SJCRH30 (cell line): Measurements from ENCODE around the gene PC. TPM values are rescaled to one million over a fixed set of nuclear protein-coding genes. Genes with fewer than 3 reads are reported as not detected.

Source experiments
- DNase-seq, 2 experiments: peaks; one replicate each; pipeline ENCODE4 v3.0.0-alpha.2; 2015 to 2020
- H3K27ac ChIP-seq: fragments of 250-450 bp; sonication (Bioruptor Pico); 2 replicates; pipeline ENCODE4 v1.5.1; 2020; ENCODE audit warnings: mild to moderate bottlenecking, moderate library complexity
- H3K27me3 ChIP-seq: fragments of 250-450 bp; sonication (Bioruptor Pico); 2 replicates; pipeline ENCODE4 v1.5.1; 2020; ENCODE audit warnings: mild to moderate bottlenecking, moderate library complexity
- H3K36me3 ChIP-seq: fragments of 250-450 bp; sonication (Bioruptor Pico); 2 replicates; pipeline ENCODE4 v1.5.1; 2020; ENCODE audit warnings: mild to moderate bottlenecking, moderate library complexity
- H3K4me1 ChIP-seq: fragments of 250-450 bp; sonication (Bioruptor Pico); 2 replicates; pipeline ENCODE4 v1.5.1; 2020; ENCODE audit warnings: mild to moderate bottlenecking, moderate library complexity
- H3K4me3 ChIP-seq: fragments of 250-450 bp; sonication (Bioruptor Pico); 2 replicates; pipeline ENCODE4 v1.5.1; 2020; ENCODE audit warnings: mild to moderate bottlenecking, moderate library complexity
- H3K9me3 ChIP-seq: fragments of 250-450 bp; sonication (Bioruptor Pico); replicated peaks from 2 replicates; pipeline ENCODE4 v1.5.1; 2020; ENCODE audit warnings: mild to moderate bottlenecking, moderate library complexity
- total RNA-seq: library from RNA; depleted of rRNA; stranded (reverse); fragments of >200 nt; shearing (Covaris generic); gene quantifications from 2 replicates; pipeline ENCODE4 v1.2.3, GENCODE V29; 2014

PC gene
- total RNA-seq, 1 experiment from 2014 or later, result 22.9 TPM

- H3K27me3 ChIP-seq, result no peaks in the 10 kb centered on the region
- no peaks in the 10 kb centered on the region for H3K36me3 ChIP-seq
- no peak for DNase-seq
- no peak overlapping the region for H3K27ac ChIP-seq
- H3K4me3 ChIP-seq, result no peak overlapping the region
- no peaks in the 10 kb centered on the region for H3K4me1 ChIP-seq
- no peaks in the 10 kb centered on the region for H3K9me3 ChIP-seq
Observed at GRCh38 chr11:66904055-66904454, 54.1 kb downstream of the PC start.

DNA sequence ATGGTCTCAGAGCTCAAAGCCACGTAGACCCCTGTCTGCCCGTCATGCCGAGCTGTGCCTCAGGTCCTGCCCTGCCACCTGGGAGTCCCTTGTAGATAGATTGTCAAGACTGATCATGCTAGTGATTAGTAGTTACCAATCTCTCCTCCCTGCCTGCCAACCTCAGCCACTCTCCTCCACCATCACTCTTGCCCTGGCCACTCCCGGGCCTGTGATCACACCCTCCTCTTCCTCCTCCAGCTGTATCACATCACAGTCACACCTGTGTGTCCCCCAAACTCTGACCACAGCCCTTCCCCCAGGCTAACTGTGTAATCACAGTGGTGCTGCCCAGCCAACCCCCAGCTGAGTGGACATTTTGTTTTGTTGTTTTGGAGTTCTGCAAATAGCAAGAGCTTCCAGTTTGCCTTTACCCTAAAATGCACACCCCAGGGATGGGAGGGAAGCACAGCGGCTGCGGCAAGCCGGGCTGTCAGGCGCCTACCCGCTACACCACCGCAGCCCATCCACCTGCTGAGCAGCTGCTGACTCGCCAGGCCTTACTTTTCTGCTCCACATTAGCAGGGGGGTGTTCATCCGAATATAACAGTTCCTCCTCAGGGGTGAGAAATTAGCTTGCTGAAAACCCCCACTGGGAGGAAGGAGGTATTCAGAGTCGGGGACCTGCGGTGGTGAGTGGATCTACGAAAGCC lies 55.6 kb downstream of the PC start:
- no peak for DNase-seq
- no peaks in the 10 kb centered on the region for H3K36me3 ChIP-seq

GRCh38 chr11:66901964-66902390 lies 56.2 kb downstream of the PC start:
- no peaks in the 10 kb centered on the region for H3K27me3 ChIP-seq
- no peak for DNase-seq
- H3K36me3 ChIP-seq, result no peaks in the 10 kb centered on the region
- H3K9me3 ChIP-seq, result no peaks in the 10 kb centered on the region
- H3K4me3 ChIP-seq, result no peak overlapping the region
- no peaks in the 10 kb centered on the region for H3K4me1 ChIP-seq
- H3K27ac ChIP-seq, result no peak overlapping the region

More for the DNA sequence above, 55.6 kb downstream of the PC start:
- H3K4me3 ChIP-seq, result no peak overlapping the region
- no peaks in the 10 kb centered on the region for H3K4me1 ChIP-seq
- H3K27me3 ChIP-seq, result no peaks in the 10 kb centered on the region
- H3K27ac ChIP-seq, result no peak overlapping the region
- no peaks in the 10 kb centered on the region for H3K9me3 ChIP-seq

DNA sequence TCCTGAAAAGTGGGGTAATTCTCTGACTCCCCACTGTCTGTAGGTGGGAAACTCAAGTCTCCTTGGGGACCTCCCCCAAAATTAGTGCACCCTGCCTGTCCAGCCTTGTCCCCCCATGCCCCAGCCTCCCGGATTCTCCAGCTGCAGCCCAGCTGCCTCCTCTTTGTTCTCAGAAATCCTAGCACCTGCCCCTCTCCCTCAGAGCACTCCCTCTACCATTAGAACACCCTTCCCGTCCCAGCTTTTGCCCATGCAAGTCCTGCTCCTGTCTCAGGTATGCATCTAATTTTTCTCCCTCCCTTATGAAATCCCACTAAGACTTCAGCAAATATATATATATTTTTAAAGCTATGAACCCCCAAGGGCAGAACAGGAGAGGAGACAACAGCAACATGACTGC lies 64.0 kb downstream of the PC start:
- peak; percentile 23 to 57 for DNase-seq
- Histone ChIP-seq H3K4me1 (peaks cover 30% of the 10 kb centered on the region), H3K9me3 (no peaks in the 10 kb centered on the region), H3K36me3 (no peaks in the 10 kb centered on the region), H3K27ac (0 out of 2 replicates have a peak overlapping the region, but pooled peaks have one; percentile 20), H3K4me3 (no peak overlapping the region), H3K27me3 (no peaks in the 10 kb centered on the region)

- no peaks in the 10 kb centered on the region for H3K36me3 ChIP-seq
- H3K4me1 ChIP-seq, result peaks cover 31% of the 10 kb centered on the region
- H3K4me3 ChIP-seq, result no peak overlapping the region
- H3K9me3 ChIP-seq, result no peaks in the 10 kb centered on the region
- H3K27ac ChIP-seq, result no peak overlapping the region
- peak in 1 of 2 experiments; percentile 14 for DNase-seq
- H3K27me3 ChIP-seq, result no peaks in the 10 kb centered on the region
Observed at GRCh38 chr11:66892911-66893310, 65.3 kb downstream of the PC start.

GRCh38 chr11:66891851-66892660 lies 66.1 kb downstream of the PC start:
- Histone ChIP-seq H3K27ac (no peak overlapping the region; the same call in 1 of the 2 replicates), H3K27me3 (no peaks in the 10 kb centered on the region), H3K4me3 (no peak overlapping the region), H3K36me3 (no peaks in the 10 kb centered on the region), H3K4me1 (peaks cover 31% of the 10 kb centered on the region), H3K9me3 (no peaks in the 10 kb centered on the region)
- peak; percentile 71 to 76 for DNase-seq

- Histone ChIP-seq H3K36me3 (no peaks in the 10 kb centered on the region), H3K4me3 (no peak overlapping the region), H3K9me3 (no peaks in the 10 kb centered on the region), H3K4me1 (peaks cover 31% of the 10 kb centered on the region), H3K27ac (no peak overlapping the region), H3K27me3 (no peaks in the 10 kb centered on the region)
- peak; percentile 38 to 72 for DNase-seq
Observed at GRCh38 chr11:66889960-66890359, 68.2 kb downstream of the PC start.

DNA sequence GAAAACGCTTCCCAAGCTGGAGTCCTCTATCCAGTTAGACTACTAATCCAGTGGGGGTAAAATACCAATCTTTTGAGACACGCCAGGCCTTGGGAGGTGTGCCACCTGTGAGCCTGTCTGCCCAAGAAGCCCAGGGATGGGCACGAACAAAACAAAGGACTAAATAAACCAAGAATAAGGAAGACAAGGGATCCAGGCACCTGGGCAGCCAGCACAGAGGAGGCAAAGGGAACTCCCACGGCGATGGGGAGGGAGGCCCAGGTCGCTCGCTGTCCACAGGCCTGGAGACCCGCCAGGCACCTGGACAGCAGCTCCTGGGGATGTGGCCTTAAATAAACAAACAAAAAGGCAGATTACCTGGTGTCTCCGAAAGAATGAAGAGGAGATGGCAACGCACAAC lies 69.9 kb downstream of the PC start:
- no peaks in the 10 kb centered on the region for H3K27me3 ChIP-seq
- H3K4me1 ChIP-seq, result peaks cover 23% of the 10 kb centered on the region
- H3K9me3 ChIP-seq, result no peaks in the 10 kb centered on the region
- H3K36me3 ChIP-seq, result no peaks in the 10 kb centered on the region
- no peak for DNase-seq
- H3K27ac ChIP-seq, result no peak overlapping the region
- H3K4me3 ChIP-seq, result no peak overlapping the region

- Histone ChIP-seq H3K36me3 (no peaks in the 10 kb centered on the region), H3K4me1 (peaks cover 25% of the 10 kb centered on the region), H3K4me3 (no peak overlapping the region), H3K9me3 (no peaks in the 10 kb centered on the region), H3K27ac (no peak overlapping the region), H3K27me3 (no peaks in the 10 kb centered on the region)
- no peak for DNase-seq
Observed at GRCh38 chr11:66887526-66887925, 70.7 kb downstream of the PC start.

DNA sequence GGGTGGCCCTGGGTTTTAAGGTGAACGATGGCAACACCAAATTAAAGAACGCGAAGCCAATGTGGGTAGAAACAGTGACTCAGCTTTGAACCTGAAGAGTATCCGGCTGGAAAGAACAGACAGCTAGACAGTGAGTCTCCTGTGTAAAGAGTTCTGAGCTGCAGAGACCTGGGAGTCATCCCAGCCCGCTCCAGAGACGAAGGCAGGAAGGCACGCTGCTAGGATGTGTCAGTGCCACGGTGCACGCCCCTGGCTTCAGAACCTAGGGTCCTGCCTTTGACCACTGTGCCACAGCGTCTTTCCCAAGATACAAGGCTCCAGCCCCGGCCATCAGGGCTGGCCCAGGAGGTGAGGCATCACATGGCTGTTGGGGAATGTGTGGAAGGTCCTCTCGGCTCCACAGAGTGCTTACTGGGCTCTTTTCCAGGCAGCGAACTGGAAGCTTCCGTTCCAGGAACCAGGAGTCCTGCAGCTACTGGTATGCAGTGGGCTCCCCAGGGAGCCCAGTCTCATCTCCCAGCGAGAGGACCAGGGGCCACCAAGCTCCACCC lies 71.4 kb downstream of the PC start:
- H3K9me3 ChIP-seq, result no peaks in the 10 kb centered on the region
- DNase-seq, result no peak
- H3K4me3 ChIP-seq, result no peak overlapping the region
- H3K4me1 ChIP-seq, result peaks cover 21% of the 10 kb centered on the region
- no peak overlapping the region for H3K27ac ChIP-seq
- no peaks in the 10 kb centered on the region for H3K27me3 ChIP-seq
- H3K36me3 ChIP-seq, result no peaks in the 10 kb centered on the region

- H3K27ac ChIP-seq, result no peak overlapping the region
- no peaks in the 10 kb centered on the region for H3K9me3 ChIP-seq
- no peak for DNase-seq
- H3K4me3 ChIP-seq, result no peak overlapping the region
- no peaks in the 10 kb centered on the region for H3K27me3 ChIP-seq
- H3K36me3 ChIP-seq, result no peaks in the 10 kb centered on the region
- peaks cover 23% of the 10 kb centered on the region for H3K4me1 ChIP-seq
Observed at GRCh38 chr11:66885950-66886440, 72.2 kb downstream of the PC start.

- Histone ChIP-seq H3K9me3 (no peaks in the 10 kb centered on the region), H3K27me3 (no peaks in the 10 kb centered on the region), H3K4me1 (peaks cover 26% of the 10 kb centered on the region), H3K27ac (no peak overlapping the region), H3K4me3 (no peak overlapping the region), H3K36me3 (no peaks in the 10 kb centered on the region)
- no peak for DNase-seq
Observed at GRCh38 chr11:66885469-66885868, 72.7 kb downstream of the PC start.

DNA sequence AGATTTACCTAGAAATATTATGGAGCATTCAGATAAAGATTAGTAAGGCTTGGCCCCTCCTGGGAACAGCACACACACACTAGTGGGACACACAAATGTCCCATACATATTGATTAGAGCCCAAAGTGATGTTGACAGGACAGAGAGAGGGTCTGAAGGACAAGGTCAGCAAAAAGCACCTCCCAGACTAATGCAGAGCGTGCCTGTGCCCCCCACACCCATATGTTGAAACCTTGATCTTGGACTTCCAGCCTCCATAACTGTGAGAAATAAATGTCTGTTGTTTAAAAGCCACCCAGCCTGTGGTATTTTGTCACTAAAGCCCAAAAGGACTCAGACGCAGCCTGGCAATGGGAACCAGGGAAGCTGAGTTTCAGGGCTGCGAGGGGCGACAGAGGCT lies 73.7 kb downstream of the PC start:
- no peaks in the 10 kb centered on the region for H3K27me3 ChIP-seq
- H3K4me1 ChIP-seq, result peaks cover 17% of the 10 kb centered on the region
- no peak overlapping the region for H3K4me3 ChIP-seq
- no peaks in the 10 kb centered on the region for H3K9me3 ChIP-seq
- DNase-seq, result no peak
- H3K27ac ChIP-seq, result no peak overlapping the region
- H3K36me3 ChIP-seq, result no peaks in the 10 kb centered on the region

DNA sequence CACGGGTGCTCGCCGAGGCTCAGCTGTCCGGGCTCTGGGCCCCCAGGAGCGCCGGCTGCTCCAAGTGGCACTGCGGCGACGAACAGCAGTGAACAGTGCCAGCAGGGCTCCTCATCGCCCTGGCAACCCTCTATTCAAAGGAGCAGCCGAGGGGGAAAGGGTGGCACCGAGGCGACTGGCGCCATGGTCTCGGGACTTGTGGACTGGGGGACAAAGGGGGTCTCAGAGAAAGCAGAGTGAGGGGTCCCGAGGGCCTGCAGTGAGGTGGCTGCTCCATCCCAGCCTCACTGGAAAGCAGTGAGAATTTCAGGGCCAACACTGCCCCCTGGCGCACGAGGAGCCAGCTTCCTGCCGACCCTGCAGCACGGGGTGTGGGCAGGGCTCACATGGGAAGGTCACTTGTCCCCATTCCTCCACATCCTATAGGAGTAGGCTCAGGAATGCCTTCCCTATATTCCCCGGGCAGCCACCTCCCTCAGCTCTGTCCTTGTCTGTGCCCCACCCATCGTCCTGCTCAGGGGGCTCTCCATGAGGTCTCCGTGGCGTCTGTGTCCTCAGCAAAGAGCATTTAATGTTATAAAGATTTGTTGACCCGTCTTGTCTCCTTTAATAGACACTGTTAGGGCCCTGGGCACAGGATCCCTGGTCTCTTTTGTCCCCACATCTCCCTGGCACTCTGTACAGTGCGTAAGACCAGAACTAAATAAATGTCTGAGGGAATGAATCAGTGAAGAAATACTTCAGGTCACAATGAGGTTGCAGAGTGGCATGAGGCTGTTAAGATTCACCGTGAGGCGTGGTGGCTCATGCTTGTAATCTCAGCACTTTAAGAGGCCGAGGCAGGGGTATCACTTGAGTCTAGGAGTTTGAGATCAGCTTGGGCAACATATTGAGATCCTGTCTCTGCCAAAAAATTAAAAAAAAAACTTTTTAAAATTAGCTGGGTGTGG lies 74.9 kb downstream of the PC start:
- no peaks in the 10 kb centered on the region for H3K9me3 ChIP-seq
- peak; percentile 67 to 76 for DNase-seq
- H3K27me3 ChIP-seq, result no peaks in the 10 kb centered on the region
- peak overlapping the region; percentile 31 for H3K4me3 ChIP-seq
- peaks cover 13% of the 10 kb centered on the region for H3K4me1 ChIP-seq
- H3K27ac ChIP-seq, result no peak overlapping the region
- no peaks in the 10 kb centered on the region for H3K36me3 ChIP-seq
